NCI-H2227 (cell line): ENCODE measurements around the gene NDRG3.

ENCODE experiments used
- DNase-seq: peaks from one replicate; lab custom pipeline; 2025; ENCODE audit not compliant: unreplicated experiment; lab: John Stamatoyannopoulos, UW

Gene NDRG3

GRCh38 chr20:36761125-36761524 is 15.2 kb upstream of the NDRG3 start:
- DNase-seq: no peak

DNA sequence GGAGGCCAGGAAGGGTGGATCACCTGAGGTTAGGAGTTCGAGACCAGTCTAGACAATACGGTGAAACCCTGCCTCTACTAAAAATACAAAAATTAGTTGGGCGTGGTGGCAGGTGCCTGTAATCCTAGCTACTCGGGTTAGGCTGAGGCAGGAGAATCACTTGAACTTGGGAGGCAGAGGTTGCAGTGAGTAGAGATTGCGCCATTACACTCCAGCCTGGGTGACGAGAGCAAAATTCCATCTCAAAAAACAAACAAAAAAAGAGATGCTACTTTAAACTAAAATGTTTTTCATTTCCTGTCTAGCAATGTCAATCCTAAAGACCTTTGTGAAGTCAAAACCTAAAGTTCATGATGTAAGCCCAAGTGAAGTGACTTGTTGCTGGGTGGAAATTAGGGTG is 14.8 kb upstream of the NDRG3 start:
- DNase-seq: no peak

DNA sequence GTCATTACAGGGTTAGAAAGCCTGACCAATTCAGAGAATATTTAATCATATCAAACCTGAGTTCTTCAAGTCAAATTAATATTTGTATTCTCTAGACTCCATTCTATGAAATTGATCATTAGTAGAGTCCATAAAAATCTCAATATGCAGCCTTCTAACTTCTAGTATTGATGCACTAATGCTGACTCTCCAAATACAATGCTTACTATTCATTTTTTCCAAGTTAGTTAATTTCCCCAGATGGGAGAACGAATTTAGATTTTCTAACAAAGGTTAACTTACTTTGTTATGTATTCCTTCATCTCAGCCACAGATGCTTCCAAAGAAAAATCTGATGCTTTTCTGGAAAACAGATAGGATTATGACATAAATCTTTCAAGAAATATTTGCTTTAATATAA is 12.4 kb upstream of the NDRG3 start:
- DNase-seq: no peak

DNA sequence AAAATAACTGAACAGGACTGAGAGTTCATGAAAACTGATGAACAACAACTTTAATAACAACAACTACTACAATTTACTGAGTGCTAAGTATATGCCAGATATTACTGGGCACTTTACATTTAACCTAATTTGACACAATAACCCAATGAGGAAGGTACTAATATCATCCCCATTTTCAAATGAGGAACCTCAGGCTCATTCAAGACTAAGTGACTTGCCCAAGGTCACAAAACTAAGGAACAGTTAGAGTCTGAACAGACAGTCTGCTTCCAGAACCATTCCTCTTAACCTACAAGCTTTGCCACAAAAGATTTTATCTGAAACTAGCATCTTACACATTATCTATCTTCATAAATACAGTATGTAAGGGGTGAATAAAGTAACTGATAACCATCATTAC is 10.6 kb upstream of the NDRG3 start:
- no peak for DNase-seq

DNA sequence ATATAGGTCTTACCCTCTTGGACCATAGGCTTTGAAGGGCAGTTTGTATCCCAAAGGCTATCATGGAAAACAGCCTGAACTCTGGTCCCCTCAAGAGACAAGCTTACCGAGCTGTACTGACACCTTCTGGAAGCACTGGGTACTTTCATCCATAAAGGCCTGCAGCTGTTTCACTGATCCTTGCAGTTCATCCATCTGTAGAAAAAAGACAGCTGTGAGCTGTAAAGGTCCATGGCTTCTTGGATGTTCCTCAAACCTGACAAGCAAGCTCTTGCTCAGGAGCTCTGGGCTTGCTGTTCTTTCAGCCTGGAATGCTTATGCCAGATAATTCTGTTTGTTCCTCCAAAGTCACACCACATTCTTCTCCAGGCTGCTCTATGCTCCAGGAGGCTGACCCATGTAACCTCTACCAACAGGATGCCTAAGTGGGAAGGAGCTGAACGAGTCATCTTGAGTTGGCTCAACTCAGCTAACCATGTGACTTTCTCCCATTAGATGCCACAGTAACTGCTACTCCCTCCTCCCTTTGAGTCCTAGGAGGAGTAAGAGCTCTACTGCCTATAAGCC is 8.8 kb upstream of the NDRG3 start:
- DNase-seq: peak; percentile 79

GRCh38 chr20:36752582-36752981 is 6.7 kb upstream of the NDRG3 start:
- DNase-seq: no peak

DNA sequence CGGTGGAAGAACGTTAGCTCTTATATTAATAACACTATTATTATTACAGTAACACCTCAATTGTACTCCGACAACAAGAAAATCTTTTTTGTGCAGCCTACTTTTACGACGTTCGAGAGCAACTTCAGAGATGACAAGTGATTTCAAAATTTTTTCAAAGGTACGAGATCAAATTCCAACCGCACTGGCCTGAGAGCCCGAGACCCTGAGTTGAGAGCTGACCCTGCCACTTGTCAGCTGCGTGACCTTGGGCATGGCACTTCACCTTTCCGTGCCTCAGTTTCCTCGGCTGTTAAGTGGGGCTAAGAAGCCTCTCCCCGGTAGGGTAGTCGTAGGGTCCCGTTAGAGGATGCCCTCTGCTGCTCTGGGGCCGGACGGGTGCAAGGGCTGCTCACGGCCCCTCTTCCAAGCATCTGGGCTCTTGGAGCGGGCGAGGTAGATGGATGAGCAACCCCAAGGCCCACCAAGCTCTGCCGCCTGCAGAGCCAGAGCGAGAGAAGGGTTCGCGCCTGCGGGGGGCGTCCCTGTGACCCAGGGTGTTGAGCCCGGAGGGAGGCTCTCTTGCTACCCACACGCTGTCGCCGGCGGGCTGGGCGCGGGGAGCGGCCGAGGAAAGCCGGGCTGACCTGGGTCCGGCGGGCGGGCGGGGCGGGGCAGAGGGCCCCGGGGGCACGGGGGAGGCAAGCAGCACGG is 510 bp downstream of the NDRG3 start:
- peak; percentile 54 for DNase-seq

DNA sequence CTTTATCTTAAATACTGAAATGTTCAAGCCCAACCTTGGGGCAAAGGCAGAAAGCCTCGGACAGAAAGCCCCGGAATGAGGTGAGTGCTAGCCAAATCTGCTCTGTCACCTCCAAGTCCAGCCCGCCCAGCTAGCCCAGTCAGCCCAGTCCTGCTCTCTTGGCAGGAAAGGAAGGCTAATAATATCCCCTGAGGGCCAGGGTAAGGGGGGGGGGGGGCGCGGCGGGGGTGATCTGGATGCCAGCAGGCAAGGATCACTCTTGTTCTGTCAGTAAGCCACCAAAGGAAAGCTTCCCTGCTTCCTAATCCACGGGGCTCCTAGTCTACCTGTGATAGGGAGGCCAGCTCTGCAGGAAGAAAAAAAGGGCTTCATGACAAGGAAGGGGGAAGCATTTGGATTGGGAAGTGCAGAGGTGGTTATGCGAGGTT is 1.1 kb downstream of the NDRG3 start:
- peak; percentile 22 for DNase-seq

DNA sequence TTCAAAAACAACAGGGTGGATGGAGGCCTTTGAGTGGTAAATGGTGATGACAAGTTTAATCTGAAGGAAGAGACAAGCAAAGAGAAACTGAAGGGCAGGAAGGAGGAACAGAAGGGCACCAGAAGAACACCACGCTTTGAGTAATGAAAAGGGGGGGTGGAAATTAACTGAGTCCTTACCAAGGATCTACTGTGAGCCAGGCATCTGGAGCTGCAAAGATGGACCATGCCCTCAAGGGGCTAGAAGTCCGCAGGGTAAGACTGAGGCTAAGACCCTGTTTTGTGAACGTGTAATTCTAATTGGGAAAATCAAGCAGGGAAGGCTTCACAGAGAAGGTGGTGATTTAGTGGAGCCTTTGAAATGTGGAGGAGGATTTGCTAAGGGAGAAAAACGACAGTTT is 1.6 kb downstream of the NDRG3 start:
- DNase-seq: no peak

DNA sequence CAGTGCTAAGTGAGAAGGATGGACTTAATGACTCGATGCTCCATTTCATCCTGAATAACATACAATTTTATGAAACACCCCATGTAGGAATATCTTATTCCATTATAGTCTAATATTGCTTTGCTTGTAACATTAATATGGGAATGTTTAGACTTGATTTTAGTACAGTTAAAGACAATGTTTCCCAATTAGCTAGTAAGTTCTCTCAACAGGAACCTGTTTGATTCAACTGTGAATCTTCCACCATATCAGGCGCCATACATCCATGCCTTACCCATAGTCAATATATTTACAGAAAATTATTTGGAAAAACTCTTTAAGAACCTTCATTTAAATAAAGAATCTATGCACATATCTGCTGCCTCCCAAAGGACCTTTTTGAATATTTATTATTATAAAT is 3.3 kb downstream of the NDRG3 start:
- DNase-seq: no peak

GRCh38 chr20:36741072-36741471 is 4.8 kb downstream of the NDRG3 start:
- no peak for DNase-seq

GRCh38 chr20:36737183-36737499 is 8.7 kb downstream of the NDRG3 start:
- DNase-seq: no peak

- peak; percentile 24 for DNase-seq
These were observed 9.3 kb downstream of the NDRG3 start for GRCh38 chr20:36736451-36737182.

- DNase-seq: no peak
These were observed 13.4 kb downstream of the NDRG3 start for GRCh38 chr20:36732456-36732855.

DNA sequence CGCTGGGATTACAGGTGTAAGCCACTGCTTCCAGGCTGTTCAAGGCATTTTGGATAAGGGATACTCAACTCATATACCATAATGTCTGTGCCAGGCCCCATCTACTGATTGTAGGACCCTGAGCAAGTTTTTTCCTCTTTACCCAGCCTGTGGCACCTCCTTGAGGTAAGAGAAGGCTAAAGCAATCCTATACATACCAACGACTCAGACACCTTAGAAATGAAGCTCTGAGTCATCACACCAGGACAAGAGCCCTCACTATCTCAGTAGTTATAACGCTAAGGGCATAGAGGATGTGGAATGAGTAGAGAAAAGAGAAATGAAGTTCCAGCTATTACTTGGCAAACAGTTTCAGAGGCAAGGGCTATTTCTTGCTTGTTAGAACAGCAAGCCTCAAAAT is 16.9 kb downstream of the NDRG3 start:
- DNase-seq: no peak

DNA sequence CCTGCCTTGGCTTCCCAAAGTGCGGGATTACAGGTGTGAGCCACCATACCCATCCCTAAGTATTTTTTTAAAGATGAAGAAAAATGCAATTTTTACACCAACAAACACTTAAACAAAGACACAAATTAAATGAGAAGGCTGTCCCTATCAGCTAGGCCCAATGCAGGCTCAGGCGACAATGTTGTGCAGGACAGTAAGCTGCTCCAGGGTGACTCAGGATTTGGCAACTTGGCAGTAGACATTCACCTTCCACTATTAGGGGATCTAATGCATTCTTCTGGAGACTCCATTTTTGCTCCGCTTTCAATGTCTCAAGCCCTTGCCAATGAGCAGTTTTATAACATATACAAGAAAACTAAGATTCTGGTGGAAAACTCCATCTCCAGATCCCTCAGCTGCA is 19.7 kb downstream of the NDRG3 start:
- DNase-seq: no peak

DNA sequence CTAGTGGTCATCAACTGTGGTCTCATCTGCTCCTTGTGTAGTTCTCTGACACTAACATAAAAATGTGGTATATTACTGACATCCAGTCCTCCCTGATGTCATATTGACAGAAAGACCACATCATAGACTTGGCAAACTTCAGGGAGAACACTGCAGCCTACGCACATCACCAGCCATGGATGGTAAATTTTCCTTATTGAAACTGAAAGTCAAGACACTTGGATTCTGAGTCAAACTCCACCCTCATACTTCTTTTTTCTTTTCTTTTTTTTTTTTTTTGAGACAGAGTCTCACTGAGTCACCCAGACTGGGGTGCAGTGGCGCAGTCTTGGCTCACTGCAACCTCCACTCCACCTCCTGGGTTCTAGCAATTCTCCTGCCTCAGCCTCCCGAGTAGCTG is 25.4 kb downstream of the NDRG3 start:
- no peak for DNase-seq

DNA sequence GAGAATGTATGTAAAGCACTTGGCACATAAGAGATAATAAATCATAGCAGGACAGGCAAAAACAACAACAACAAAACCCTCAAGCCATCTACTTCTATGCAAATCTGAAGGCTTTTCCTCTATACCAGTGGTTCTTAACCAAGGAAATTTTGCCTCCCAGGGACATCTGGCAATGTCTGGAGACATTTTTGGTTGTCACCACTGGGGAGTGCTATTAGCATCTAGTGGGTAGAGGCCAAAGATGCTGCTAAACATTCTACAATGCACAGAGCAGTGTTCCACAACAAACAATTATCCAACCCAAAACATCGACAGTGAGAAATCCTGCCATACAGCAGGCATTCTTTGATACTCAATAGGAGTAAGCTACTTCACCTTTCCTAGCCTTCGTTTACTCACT is 28.2 kb downstream of the NDRG3 start:
- DNase-seq: peak; percentile 12

DNA sequence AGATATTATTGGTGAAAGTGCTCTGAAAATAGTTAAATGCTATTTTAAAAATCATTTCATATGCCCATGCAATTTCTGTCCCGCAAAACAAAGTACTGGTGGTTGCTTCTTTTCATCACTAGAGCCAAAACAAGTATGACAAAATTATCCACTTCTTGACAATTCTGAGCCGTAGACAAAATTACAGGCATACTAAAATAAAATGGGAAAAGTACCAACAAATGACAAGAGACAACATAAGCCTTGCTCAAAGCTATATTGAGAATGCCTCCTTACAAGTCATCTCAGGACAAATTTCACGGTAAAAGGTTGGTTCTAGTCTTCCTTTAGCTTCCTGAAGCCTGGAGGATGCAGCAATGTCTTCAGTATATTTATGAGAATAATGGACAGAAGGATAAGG is 28.9 kb downstream of the NDRG3 start:
- no peak for DNase-seq

GRCh38 chr20:36712775-36713174 is 33.1 kb downstream of the NDRG3 start:
- DNase-seq: no peak

DNA sequence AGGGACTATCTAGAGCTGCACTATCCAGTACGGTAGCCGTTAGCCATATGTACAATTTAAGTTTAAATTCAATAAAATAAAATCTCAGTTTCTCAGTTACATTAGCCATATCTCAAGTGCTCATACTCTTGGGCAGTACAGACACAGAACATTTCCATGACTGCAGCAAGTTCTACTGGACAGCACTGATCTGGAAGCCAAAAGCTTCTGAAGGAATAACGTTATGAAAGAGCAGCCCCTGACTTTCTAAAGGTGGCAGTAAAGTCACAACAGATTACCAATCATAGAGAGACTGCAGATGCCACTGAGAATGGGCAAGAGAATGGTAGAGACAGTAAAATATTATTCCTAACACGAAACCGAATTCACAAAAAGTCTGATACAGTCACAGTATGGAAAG is 36.8 kb downstream of the NDRG3 start:
- DNase-seq: no peak

DNA sequence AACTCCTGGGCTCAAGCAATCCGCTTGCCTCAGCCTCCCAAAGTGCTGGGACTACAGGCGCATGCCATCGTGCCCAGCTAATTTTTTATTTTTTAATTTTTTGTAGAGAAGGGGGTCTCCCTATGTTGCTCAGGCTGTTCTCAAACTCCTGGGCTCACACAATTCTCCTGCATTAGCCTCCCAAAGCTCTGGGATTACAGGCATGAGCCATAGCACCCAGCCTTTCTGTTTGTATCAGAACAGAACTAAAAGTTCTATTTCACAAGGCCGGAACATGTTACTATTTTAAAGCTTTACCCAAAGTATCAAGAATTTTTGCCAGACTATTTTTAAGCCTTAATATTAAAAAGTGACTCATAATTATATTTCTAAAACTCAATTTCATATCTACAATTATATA is 42.4 kb downstream of the NDRG3 start:
- DNase-seq: no peak

DNA sequence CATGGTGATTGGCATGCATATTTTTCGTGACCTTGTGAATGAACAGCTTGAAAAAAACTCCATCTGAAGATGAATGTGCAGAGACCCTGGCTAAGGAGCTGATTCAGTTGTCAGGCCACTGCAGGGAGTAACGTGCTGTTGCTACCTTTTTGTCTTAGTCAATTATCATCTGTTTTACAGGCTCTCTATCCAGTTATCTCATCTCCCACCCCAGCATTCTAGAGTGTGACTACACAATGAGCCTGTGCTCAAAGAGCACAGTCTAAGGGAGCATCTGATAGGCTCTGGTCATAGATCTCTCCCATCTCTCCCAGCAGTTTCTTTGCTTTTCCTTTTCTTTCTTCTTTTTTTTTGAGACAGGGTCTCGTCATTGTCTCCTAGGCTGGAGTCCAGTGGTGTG is 45.5 kb downstream of the NDRG3 start:
- DNase-seq: no peak
